DOHH2 (cell line): ENCODE results near the gene SLC39A11.

Source experiments
- H3F3A ChIP-seq: fragments of 200-600 bp; sonication (generic), shearing (Covaris generic); 2 replicates; pipeline ENCODE4 v1.6.0; 2016; ENCODE audit warnings: antibody characterized with exemption, mild to moderate bottlenecking; ENCODE audit not compliant: control insufficient read depth, insufficient read depth
- H3K27ac ChIP-seq: fragments of 200-600 bp; sonication (generic); 2 replicates; pipeline ENCODE4 v1.5.1; 2014; ENCODE audit warnings: low read depth, mild to moderate bottlenecking, low read length, moderate library complexity
- H3K27me3 ChIP-seq: fragments of 200-600 bp; sonication (generic); 2 replicates; pipeline ENCODE4 v1.6.1; 2014; ENCODE audit warnings: mild to moderate bottlenecking, low read length, mixed read lengths; ENCODE audit not compliant: control insufficient read depth
- H3K36me3 ChIP-seq: fragments of 200-600 bp; sonication (generic); 2 replicates; pipeline ENCODE4 v1.6.1; 2014; ENCODE audit warnings: mild to moderate bottlenecking, low read length, moderate library complexity, mixed read lengths; ENCODE audit not compliant: control insufficient read depth
- H3K4me1 ChIP-seq: fragments of 200-600 bp; sonication (generic); 2 replicates; pipeline ENCODE4 v1.6.1; 2014; ENCODE audit warnings: mild to moderate bottlenecking, low read length, mixed read lengths; ENCODE audit not compliant: control insufficient read depth
- H3K4me2 ChIP-seq: fragments of 200-600 bp; sonication (generic); 2 replicates; pipeline ENCODE4 v1.6.0; 2014; ENCODE audit warnings: mild to moderate bottlenecking, low read length, moderate library complexity
- H3K4me3 ChIP-seq: fragments of 200-600 bp; sonication (generic); 2 replicates; pipeline ENCODE4 v1.5.1; 2014; ENCODE audit warnings: mild to moderate bottlenecking, low read length, mixed read lengths
- H3K79me2 ChIP-seq: fragments of 200-600 bp; sonication (generic); 2 replicates; pipeline ENCODE4 v1.6.1; 2014; ENCODE audit warnings: mild to moderate bottlenecking, low read length, mixed read lengths; ENCODE audit not compliant: control insufficient read depth
- H3K9me2 ChIP-seq: fragments of 200-600 bp; sonication (generic); replicated peaks from 2 replicates; pipeline ENCODE4 v1.6.1; 2014; ENCODE audit warnings: mild to moderate bottlenecking, low read length, mixed read lengths; ENCODE audit not compliant: control insufficient read depth
- H3K9me3 ChIP-seq: fragments of 200-600 bp; sonication (generic); 2 replicates; pipeline ENCODE4 v1.6.1; 2014; ENCODE audit warnings: antibody characterized with exemption, low read length, mixed read lengths; ENCODE audit not compliant: control insufficient read depth, insufficient read depth
- H4K20me1 ChIP-seq: fragments of 200-600 bp; sonication (generic); 2 replicates; pipeline ENCODE4 v1.6.0; 2014; ENCODE audit warnings: low read depth, mild to moderate bottlenecking, antibody characterized with exemption, low read length, moderate library complexity; ENCODE audit not compliant: control insufficient read depth, insufficient read depth
- EZH2phosphoT487 ChIP-seq: fragments of 200-600 bp; sonication (generic); IDR thresholded peaks from 2 replicates; pipeline ENCODE4 v1.6.1; 2017; ENCODE audit warnings: borderline replicate concordance, mild to moderate bottlenecking, antibody characterized with exemption, low read length, moderate library complexity, mixed read lengths
- TF ChIP-seq, protein P1 (sequence below): fragments of 200-600 bp; sonication (generic); IDR thresholded peaks from one replicate; pipeline ENCODE4 v1.5.1; 2014; ENCODE audit warnings: antibody characterized with exemption, mild to moderate bottlenecking, low read depth, low read length; ENCODE audit not compliant: poor library complexity, severe bottlenecking

SLC39A11 gene

DNA sequence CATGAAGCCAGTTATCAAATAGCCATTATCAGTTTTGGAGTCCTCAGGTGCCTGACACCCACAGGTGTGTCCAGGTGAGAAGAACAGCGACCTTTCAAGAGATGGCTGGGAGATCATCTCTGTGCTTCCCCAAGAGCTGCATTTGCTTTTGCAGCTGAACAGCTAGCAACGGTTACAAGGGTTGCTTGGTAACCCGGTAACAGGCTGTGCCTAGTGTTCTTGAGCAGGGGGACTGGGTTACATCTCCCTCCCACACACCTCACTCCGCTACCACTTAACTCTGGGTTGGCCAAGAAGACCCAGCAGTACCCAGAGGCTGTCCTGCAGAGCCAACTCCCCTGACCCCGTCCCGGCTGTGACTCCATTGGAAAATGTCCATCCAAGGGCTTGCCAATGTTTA is 147.0 kb downstream of the SLC39A11 start:
- Histone ChIP-seq H4K20me1 (no peaks in the 10 kb centered on the region), H3K9me2 (no peaks in the 10 kb centered on the region), H3K79me2 (no peaks in the 10 kb centered on the region), H3F3A (no peaks in the 10 kb centered on the region), H3K4me3 (no peak overlapping the region), H3K27me3 (no peaks in the 10 kb centered on the region), H3K36me3 (no peaks in the 10 kb centered on the region), H3K9me3 (no peaks in the 10 kb centered on the region), H3K4me2 (no peak overlapping the region), H3K27ac (no peak overlapping the region), H3K4me1 (no peaks in the 10 kb centered on the region)
- TF ChIP-seq, protein P1, sequence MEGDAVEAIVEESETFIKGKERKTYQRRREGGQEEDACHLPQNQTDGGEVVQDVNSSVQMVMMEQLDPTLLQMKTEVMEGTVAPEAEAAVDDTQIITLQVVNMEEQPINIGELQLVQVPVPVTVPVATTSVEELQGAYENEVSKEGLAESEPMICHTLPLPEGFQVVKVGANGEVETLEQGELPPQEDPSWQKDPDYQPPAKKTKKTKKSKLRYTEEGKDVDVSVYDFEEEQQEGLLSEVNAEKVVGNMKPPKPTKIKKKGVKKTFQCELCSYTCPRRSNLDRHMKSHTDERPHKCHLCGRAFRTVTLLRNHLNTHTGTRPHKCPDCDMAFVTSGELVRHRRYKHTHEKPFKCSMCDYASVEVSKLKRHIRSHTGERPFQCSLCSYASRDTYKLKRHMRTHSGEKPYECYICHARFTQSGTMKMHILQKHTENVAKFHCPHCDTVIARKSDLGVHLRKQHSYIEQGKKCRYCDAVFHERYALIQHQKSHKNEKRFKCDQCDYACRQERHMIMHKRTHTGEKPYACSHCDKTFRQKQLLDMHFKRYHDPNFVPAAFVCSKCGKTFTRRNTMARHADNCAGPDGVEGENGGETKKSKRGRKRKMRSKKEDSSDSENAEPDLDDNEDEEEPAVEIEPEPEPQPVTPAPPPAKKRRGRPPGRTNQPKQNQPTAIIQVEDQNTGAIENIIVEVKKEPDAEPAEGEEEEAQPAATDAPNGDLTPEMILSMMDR: no peak
- TF ChIP-seq EZH2phosphoT487: no peak

GRCh38 chr17:72943826-72944689 is 148.4 kb downstream of the SLC39A11 start:
- H3K9me3 ChIP-seq: no peaks in the 10 kb centered on the region
- no peak for TF ChIP-seq EZH2phosphoT487
- TF ChIP-seq, protein P1: no peak
- H3K27ac ChIP-seq: no peak overlapping the region
- no peaks in the 10 kb centered on the region for H3F3A ChIP-seq
- H3K4me1 ChIP-seq: no peaks in the 10 kb centered on the region
- no peak overlapping the region for H3K4me3 ChIP-seq
- no peaks in the 10 kb centered on the region for H3K9me2 ChIP-seq
- no peaks in the 10 kb centered on the region for H4K20me1 ChIP-seq
- H3K79me2 ChIP-seq: no peaks in the 10 kb centered on the region
- no peaks in the 10 kb centered on the region for H3K27me3 ChIP-seq
- H3K4me2 ChIP-seq: no peak overlapping the region
- no peaks in the 10 kb centered on the region for H3K36me3 ChIP-seq

DNA sequence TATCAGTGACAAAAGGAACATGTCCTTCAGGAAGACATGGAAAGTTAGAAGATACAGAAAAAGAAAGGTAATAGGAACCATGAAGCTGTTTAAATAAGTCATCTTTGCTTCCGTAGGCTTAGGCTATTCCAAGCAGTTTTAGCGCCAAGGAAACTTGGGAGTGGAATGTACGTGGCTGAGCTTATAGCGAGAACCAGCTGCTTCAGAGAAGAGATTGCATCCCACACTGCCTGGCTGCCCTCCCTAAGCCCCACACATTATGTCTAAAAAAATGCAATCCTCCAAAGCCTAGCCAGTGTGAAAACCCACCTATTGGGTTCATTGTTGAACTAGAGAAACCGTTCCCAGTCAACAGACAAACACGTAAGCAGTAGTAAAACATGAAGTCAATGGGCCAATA is 149.9 kb downstream of the SLC39A11 start:
- Histone ChIP-seq H3F3A (no peaks in the 10 kb centered on the region), H3K4me3 (no peak overlapping the region), H3K4me2 (no peak overlapping the region), H3K9me2 (no peaks in the 10 kb centered on the region), H3K79me2 (no peaks in the 10 kb centered on the region), H3K9me3 (no peaks in the 10 kb centered on the region), H4K20me1 (no peaks in the 10 kb centered on the region), H3K27me3 (no peaks in the 10 kb centered on the region), H3K36me3 (no peaks in the 10 kb centered on the region), H3K4me1 (no peaks in the 10 kb centered on the region), H3K27ac (no peak overlapping the region)
- TF ChIP-seq EZH2phosphoT487: no peak
- TF ChIP-seq, protein P1: no peak
